Hematopoietic multipotent progenitor cell treated with erythropoietin and hydrocortisone succinate and interleukin-3 and kit ligand, for 4 days (in vitro differentiated cells): ENCODE measurements around the gene CTNNBL1.
A peak's percentile ranks its signal among the peaks of the same experiment; 100 is the strongest.

Experiments used
- DNase-seq: peaks from one replicate; pipeline ENCODE4 v3.0.0-alpha.2; 2015

CTNNBL1 gene

DNA sequence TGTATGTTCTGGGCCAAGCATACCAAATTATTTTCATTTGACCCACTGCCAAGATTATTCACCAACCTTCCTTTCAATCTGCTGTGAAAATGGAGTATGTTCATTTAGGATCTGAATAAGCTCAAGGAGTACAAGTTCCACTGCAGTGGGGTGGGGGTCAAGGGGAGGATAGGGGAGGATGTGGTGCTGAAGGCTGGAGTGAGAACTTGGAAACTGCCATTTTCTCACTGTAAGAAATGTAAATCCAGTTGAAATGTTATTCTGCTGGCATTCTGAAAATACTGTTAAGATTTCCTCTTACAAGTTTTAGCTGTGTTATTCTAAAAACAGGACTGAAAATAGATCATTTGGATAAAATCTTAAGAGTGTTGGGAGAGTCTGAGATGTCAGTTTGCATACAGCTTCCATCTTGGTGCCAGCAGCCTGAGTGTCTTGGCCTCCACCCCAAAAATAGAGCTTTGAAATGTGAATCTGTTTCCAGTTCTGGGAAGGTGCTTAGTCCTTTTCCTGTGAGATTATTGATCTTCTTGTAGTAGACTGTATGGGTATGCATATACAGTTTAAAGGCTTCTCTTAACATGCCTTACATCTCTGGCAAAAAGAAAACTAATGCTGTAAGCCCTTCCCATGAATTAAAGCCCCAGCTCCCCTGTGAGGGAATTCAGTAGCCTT lies 84.3 kb downstream of the CTNNBL1 start:
- DNase-seq = no peak

- DNase-seq = no peak
Observed at GRCh38 chr20:37781626-37782025, 87.8 kb downstream of the CTNNBL1 start.

DNA sequence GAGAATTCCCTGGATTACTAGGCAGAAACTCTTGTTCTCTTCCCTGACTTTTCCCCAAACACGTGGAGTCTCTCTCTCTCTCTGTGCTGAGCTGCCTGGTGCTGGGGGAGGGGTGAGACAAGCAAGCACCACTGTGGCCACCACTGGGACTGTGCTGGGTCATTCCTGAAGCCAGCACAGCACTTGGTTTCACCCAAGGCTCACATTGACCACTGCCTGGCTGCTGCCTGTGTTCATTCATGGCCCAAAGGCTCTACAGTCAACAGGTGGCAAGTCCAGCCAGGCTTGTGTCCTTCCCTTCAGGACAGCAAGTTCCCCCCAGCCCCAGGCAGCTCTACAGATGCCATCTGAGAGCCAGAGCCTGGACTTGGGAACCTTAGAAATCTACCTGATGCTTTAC lies 92.2 kb downstream of the CTNNBL1 start:
- no peak for DNase-seq

GRCh38 chr20:37789408-37789807 lies 95.6 kb downstream of the CTNNBL1 start:
- DNase-seq = no peak

DNA sequence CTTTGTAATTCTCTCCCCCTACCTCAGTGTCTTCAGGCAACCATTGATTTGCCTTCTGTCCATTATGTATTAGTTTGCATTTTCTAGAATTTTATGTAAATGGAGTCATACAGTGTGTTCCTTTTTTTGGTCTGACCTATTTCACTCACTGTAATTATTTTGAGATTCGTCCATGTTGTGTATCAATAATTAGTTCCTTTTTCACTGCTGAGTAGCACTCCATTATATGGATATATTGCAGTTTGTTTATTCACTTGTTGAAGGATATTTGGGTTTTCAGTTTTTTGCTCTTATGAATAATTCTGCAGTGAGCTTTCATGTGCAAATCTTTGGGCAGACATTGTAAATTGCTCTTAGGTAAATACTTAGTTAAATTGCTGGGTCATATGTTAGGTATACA lies 97.1 kb downstream of the CTNNBL1 start:
- DNase-seq = no peak

GRCh38 chr20:37796121-37796520 lies 102.3 kb downstream of the CTNNBL1 start:
- no peak for DNase-seq

- DNase-seq = no peak
Observed at GRCh38 chr20:37796733-37797132, 102.9 kb downstream of the CTNNBL1 start.

GRCh38 chr20:37797669-37798175 lies 103.9 kb downstream of the CTNNBL1 start:
- no peak for DNase-seq

GRCh38 chr20:37798312-37798711 lies 104.5 kb downstream of the CTNNBL1 start:
- no peak for DNase-seq

GRCh38 chr20:37800618-37801017 lies 106.8 kb downstream of the CTNNBL1 start:
- no peak for DNase-seq

GRCh38 chr20:37801921-37802320 lies 108.1 kb downstream of the CTNNBL1 start:
- DNase-seq = no peak

DNA sequence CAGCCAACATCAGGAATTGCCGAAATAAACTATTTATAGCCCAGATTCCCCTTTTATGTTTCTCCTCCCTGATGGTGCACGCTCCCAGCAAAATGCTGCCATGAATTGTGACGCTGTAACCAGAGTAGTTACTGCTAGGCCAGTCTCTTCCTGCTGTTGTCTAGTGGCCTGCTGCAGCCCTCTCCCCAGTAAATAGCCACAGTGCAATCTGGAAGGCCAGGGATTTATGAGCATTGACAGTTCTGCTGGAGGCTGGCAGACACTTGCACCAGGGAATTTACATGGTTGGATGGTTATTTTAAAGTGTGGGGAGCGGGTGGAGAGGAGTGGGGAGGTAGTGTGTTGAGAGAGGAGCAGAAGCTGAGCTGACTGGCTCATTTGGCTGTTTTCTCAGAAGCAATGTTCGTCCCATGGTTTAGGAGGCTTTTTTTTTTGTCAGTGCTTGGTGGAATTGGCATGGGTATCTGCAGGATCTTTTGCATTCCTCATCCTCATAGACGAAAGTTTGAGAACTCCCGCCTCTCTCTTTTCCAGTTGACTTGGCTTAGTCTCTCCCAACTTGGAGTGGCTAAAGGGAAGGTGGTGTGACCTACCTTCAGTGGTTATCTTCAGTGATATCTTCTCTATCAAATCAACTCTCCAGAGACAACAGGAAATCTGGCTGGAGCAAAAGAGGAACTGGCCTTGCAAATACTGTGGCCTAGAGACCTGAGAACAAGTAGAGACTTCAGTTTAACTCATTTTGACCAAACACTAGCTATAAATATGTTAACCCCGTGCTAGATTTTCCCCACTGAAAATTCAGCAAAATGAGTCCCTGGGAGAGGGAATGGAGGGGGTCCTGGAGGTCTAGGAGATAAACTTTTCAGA lies 109.8 kb downstream of the CTNNBL1 start:
- DNase-seq = peak; percentile 80

DNA sequence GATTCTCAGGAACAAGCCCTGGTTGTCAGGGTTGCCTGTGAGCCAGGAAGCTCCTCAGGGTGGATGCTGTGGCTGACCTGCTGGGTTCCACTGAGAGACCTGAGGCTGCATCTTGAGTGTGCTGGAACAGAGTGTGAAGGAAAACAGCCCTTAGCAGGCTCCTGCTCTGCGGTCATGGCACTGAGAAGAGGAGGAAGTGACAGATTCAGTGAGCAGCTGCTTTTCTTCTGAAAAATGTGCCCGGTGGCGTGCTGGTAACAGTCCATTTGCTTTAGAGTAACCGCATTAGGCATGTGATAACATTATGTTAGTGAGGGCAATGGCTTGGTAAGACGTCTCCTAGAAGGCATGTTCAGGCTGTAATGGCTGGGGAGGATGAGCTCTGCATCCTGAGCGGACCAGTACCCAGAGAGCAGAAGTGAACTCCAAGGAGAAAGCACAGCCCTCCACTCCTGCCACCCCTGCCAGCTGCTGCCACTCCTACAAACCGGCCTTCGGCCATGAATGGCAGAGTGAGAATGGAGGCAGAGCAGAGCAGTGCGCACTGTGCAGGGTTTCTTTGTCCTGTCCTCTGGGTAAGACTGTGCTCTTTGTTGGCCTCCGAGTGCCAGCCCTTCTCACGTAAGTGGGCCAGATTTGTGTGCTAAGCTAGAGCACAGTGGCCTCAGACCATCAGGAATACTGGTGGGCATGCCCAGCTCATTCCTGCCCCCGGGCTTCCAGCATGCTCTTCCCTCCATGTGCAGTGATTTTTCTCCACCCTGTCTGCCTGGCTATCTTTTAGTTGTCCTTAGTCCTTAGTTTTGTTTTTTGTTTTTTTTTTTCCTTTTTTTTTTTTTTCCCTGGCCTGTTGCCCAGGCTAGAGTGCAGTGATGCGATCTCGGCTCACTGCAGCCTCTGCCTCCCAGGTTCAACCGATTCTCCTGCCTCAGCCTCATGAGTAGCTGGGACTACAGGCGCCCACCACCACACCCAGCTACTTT lies 111.0 kb downstream of the CTNNBL1 start:
- peak; percentile 89 for DNase-seq

DNA sequence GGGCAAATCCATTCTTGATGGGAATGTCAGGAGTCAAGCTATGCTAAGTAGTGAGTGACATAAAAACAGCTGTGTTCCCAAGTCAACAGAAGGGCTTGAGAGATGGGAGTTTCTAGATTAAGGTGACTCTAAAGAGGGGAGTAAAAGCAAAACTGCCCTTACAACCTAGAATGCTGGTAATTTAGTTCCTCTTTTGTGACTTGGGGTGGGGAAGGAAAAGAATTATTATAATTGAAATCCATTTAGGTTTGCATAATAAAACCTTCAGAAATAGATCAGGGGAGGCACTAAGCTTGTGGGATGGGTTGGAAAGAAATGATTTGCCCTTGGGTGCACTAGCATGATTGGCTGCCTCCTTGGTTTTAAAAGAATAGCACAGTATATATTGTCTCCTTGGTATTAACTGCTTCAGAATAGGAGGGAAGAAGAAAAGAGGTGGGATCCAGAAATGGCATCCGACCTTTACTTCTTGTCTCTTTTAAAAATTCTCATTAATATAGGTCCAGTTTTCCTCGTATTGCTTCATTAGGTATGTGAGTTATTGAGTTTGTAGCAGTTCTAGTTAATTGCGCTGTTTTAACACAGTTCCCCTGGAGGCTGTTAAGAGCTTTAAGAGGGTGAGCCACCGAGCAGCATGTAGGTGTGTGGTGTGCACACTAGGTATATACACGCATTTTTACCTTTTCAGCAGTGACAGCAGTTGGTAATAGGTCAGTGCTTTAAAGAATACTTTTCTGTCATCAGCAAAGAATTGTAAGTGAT lies 113.8 kb downstream of the CTNNBL1 start:
- DNase-seq = peak; percentile 44

GRCh38 chr20:37808233-37809070 lies 114.6 kb downstream of the CTNNBL1 start:
- DNase-seq = peak; percentile 53

DNA sequence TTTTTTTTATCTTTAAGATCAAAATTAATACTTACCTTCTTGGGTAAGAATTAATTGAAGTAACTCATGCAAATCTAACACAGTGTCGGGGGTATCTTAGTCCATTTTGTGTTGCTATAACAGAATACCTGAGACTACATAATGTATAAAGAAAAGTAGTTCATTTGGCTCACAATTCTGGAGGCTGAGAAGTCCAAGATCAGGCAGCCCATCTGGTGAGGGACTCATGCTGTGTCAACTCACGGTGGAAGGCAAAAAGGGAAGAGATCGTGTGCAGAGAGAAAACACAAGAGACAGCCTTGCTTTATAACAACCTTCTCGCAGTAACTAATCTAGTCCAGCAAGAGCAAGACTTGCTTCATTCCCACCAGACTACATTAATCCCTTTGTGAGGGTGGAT lies 116.2 kb downstream of the CTNNBL1 start:
- DNase-seq = peak; percentile 15

GRCh38 chr20:37816003-37816402 lies 122.2 kb downstream of the CTNNBL1 start:
- no peak for DNase-seq

DNA sequence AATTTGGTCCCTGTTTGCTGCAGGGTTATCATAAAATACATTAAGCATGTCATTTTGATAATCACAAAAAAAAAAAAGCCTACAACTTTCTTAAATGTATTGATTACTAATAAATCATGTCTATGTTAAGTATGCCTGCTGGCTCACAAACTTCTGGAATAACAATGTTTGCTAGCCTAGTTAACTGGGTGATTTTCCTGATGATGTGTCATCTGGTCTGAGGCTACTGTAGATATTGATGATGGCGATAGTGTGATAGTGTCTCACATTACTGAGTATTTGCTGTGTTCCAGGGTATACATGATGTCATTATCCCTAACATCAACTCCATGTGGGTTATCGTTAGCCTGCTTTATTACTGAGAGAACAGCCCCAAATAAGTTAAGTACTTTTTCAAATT lies 122.9 kb downstream of the CTNNBL1 start:
- DNase-seq = no peak

DNA sequence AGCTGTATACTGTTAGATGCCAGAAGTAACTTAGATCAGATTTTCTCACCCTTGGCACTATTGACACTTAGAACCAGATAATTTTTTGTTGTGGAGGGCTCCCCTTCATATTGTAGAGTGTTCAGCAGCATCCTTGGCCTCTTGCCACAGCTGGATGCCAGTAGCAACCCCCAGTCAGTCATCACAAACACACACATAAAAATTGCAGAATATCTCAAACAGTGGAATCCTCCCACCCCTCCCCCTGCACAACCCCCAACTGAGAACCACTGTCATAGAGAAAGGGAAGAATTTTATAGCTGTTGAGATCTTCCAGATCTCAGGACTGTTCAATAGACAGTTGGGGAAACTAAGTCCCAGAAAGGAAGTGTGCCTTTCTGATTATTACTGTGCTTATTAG lies 127.9 kb downstream of the CTNNBL1 start:
- no peak for DNase-seq

DNA sequence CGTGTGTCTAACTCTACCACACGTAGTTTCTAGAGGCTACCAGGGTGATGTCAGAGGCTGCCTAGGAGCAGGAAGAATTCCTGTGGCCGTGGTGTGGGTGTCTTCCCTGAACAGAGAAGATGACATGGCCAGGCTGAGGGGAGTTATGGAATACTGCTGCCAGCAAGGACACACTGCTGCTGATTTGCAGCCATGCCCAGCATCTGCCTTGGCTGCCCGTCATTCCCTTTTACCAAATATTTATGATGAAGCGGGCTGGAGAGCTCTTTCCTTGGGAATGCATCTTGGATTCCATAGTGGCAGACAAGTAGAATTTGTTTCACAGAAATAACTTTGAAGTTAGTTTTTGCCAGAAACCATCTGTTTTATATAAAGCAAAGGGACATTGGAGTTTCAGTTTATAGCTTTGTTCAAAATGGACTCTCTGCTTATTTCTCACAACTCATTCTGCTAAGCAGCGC lies 128.3 kb downstream of the CTNNBL1 start:
- DNase-seq = no peak
